ENCODE results near the gene C1orf94. TPM values are rescaled to one million over a fixed set of nuclear protein-coding genes. Genes with fewer than 3 reads are reported as not detected.
A peak's percentile ranks its signal among the peaks of the same experiment; 100 is the strongest.

The C1orf94 gene, protein sequence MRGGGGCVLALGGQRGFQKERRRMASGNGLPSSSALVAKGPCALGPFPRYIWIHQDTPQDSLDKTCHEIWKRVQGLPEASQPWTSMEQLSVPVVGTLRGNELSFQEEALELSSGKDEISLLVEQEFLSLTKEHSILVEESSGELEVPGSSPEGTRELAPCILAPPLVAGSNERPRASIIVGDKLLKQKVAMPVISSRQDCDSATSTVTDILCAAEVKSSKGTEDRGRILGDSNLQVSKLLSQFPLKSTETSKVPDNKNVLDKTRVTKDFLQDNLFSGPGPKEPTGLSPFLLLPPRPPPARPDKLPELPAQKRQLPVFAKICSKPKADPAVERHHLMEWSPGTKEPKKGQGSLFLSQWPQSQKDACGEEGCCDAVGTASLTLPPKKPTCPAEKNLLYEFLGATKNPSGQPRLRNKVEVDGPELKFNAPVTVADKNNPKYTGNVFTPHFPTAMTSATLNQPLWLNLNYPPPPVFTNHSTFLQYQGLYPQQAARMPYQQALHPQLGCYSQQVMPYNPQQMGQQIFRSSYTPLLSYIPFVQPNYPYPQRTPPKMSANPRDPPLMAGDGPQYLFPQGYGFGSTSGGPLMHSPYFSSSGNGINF
- total RNA-seq = not detected
- long read RNA-seq = 0 reads

DNA sequence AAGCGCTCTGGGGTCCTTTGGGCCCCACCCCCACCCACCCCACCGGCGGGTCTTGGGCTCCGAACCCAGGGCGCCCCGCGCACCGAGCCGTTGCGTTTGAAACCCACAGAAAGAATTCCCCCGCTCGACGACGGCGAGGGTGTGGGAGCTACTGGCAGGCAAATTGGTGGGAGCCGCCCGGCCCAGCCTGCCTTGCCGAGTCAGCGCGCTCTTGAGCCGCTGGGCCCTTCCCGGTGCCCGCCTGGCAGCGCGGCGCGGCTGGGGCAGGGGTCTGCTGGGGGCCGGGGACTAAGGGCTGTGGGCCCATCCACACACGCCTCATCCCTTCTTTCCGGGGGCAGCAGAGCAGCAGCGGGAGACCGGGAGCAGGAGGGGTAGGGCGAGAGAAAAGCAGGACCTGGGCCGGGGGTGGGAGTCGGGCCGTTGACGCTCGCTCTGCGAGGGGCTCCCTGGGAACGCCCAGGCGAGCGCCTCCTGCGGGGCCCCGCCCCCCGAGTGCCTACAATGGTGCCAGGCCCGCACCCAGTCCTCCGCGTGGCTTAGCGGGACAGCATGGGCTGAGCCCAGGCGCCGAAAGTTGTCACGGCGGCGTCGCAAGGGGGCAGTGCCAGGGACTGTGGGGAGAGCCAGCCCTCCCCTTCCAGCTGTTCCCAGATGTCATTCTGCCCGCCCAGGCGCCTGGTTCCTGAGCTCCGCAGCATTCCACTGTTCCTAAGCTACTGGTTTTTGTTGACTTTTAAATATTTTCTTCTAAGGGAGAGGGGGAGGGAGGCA lies at the start of gene C1orf94:
TSS of gene C1orf94 (plus strand) at position 78 of the 774 bp plus-strand sequence. CDS start 883 bp downstream, outside the sequence.
- no peak within 1 kb of the TSS for H3K4me3 ChIP-seq

DNA sequence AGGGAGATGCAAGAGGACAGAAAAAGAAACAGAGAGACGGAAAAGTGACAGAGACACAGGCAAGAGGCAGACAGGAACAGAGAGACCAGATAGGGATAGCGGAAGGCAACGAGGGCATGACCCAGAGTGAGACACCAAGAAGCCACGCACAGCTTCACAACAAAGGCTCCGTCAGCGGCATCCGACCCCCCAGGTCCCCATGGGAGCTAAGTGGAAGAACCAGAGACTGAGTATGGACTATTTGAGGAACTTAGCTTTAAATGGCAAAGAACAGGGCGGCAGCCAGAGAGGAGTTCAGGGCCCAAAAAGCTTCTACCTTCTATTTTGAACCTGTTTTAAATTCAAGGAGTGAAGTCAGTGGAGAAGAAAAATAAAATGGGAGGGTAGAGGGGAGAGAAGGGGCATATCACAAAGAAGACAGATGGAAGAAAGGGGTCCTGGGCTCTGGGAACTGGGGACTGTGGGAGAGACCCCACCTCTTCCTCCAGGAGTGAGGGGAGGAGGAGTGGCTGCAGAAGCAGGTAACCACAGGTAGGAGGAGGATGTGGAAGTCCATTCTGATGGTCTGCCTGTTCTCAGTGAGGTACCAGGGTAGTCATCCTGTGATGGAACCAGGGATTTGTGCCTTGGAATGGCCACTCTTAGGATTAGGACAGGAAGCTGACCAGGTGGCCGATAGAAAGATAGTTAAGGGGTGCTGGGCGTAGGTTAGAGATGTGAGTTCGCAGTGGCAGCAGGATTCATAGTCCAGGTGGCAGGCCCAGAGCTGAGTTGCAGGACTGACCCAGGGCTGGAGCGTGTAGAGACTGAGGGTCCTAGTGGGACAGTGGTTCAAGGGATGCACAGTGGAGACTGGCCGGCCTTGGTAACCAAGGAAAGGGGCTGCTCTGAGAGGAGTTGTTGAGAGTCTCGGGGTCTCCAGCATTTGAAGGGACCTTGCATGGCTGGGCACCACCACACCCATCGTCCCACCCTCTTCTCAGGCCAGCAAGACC lies 49.4 kb upstream of the C1orf94 start:
- H3K27me3 ChIP-seq = no peaks in the 10 kb centered on the region
- H3K27ac ChIP-seq = no peak overlapping the region
- H3K4me3 ChIP-seq = no peak overlapping the region
- no peak for ATAC-seq
- intact Hi-C loops (cut with DNase I) = no loop called here
- no peaks in the 10 kb centered on the region for H3K9me3 ChIP-seq
- TF ChIP-seq, protein P1, sequence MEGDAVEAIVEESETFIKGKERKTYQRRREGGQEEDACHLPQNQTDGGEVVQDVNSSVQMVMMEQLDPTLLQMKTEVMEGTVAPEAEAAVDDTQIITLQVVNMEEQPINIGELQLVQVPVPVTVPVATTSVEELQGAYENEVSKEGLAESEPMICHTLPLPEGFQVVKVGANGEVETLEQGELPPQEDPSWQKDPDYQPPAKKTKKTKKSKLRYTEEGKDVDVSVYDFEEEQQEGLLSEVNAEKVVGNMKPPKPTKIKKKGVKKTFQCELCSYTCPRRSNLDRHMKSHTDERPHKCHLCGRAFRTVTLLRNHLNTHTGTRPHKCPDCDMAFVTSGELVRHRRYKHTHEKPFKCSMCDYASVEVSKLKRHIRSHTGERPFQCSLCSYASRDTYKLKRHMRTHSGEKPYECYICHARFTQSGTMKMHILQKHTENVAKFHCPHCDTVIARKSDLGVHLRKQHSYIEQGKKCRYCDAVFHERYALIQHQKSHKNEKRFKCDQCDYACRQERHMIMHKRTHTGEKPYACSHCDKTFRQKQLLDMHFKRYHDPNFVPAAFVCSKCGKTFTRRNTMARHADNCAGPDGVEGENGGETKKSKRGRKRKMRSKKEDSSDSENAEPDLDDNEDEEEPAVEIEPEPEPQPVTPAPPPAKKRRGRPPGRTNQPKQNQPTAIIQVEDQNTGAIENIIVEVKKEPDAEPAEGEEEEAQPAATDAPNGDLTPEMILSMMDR (IDR thresholded peaks at IDR 0.05) = no peak
- H3K4me1 ChIP-seq = no peaks in the 10 kb centered on the region
- no peak for DNase-seq
- H3K36me3 ChIP-seq = no peaks in the 10 kb centered on the region

More for the DNA sequence above, at the start of gene C1orf94:
- no peaks in the 10 kb centered on the region for H3K9me3 ChIP-seq
- TF ChIP-seq, protein P1 (IDR thresholded peaks at IDR 0.05) = peak; percentile 4
- H3K27me3 ChIP-seq = peaks cover 42% of the 10 kb centered on the region
- H3K36me3 ChIP-seq = no peaks in the 10 kb centered on the region
- DNase-seq (no peak), ATAC-seq (peak; percentile 56)
- intact Hi-C loops (cut with DNase I) = no loop called here
- no peaks in the 10 kb centered on the region for H3K4me1 ChIP-seq
- no peak within 1 kb of the TSS for H3K27ac ChIP-seq

DNA sequence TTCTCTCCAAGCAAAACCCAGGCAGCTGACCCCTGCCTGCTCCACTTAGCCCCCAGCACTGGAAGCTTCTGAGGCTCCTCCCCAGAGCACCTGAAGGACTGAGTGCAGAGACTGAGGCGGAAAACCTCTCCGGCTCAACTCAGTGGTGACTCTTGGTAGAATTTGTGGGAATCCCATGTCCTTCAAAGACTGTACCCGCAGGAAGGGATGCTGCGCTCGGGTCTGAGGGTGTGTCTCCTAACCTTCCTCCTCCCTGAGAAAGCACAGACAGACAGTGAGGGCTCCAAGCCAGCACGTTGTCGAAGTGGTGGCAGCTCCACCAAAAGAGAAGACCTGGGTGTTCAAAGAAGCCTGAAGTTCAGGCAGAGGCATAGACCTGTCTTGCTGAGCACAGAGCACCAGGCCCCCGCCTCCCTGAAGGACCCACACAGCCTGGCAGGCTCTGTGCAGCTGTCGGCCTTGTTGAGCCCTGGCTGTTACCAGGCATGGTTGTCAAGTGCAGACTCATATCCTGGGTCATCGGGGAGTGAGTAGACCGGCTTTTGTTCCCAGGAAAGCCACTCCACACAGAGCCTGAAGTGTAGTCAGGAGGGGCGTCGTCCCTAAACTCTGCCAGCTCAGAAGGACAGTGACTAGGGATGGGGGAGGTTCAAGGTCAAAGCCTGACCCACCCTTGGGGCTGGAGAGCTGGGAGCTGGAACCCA lies 48.4 kb upstream of the C1orf94 start:
- ATAC-seq (no peak), DNase-seq (no peak)
- TF ChIP-seq, protein P1 (IDR thresholded peaks at IDR 0.05) = no peak
- no peaks in the 10 kb centered on the region for H3K9me3 ChIP-seq
- H3K36me3 ChIP-seq = no peaks in the 10 kb centered on the region
- H3K27ac ChIP-seq = no peak overlapping the region
- no peaks in the 10 kb centered on the region for H3K27me3 ChIP-seq
- no peaks in the 10 kb centered on the region for H3K4me1 ChIP-seq
- intact Hi-C loops (cut with DNase I) = no loop called here
- no peak overlapping the region for H3K4me3 ChIP-seq

DNA sequence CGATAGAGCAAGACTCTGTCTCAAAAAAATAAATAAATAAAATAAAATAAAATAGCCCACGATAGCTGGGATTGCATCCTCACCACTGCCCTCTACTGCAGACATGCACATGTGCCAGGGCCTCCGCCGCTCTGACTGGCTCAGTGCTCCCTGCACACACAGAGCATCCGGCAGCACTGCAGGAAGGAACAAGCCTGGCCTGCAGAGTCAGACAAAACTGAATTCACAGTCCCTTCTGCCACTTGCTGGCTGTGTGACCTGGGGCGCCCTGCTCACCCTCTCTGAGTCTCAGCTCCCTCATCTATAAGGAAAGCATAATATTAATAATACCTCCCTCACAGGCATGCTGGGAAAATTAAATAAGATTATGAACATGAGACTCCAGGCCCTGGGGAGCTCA lies 47.1 kb upstream of the C1orf94 start:
- Histone ChIP-seq H3K27ac (no peak overlapping the region), H3K36me3 (no peaks in the 10 kb centered on the region), H3K4me3 (no peak overlapping the region), H3K4me1 (no peaks in the 10 kb centered on the region), H3K9me3 (no peaks in the 10 kb centered on the region), H3K27me3 (no peaks in the 10 kb centered on the region)
- TF ChIP-seq, protein P1 (IDR thresholded peaks at IDR 0.05) = no peak
- intact Hi-C loops (cut with DNase I) = no loop called here
- DNase-seq (no peak), ATAC-seq (no peak)

All from upper lobe of right lung (tissue), 1 donor.